GM12878 (cell line): ENCODE data around the gene RAB3B. TPM values are rescaled to one million over a fixed set of nuclear protein-coding genes. Genes with fewer than 3 reads are reported as not detected.
A peak's percentile ranks its signal among the peaks of the same experiment; 100 is the strongest.

Experiments used
- ATAC-seq: fragments of 200-7000 bp; cut with Tn5 transposase; 3 replicates; pipeline ENCODE4 v1.9.1; 2020; ENCODE audit warnings: mild to moderate bottlenecking, moderate library complexity
- BruUV-seq: library from RNA; stranded (reverse); fragments of 400-500 nt; replicated peaks from 2 replicates; lab custom pipeline; 2021; lab: Mats Ljungman, UMichigan
- CTCF ChIA-PET: fragments of 300-600 bp; sonication (Branson Sonifier 250); formaldehyde crosslinking; extraction: SDS; loops from one replicate; lab custom pipeline; 2021; ENCODE audit warnings: inconsistent platforms; lab: Yijun Ruan, JAX
- POLR2A ChIA-PET: fragments of 350-600 bp; formaldehyde crosslinking; extraction: SDS; loops from one replicate; lab custom pipeline; 2021; ENCODE audit warnings: inconsistent platforms; lab: Charles Lee
- RAD21 ChIA-PET: fragments of 300-600 bp; sonication (Branson Sonifier 250); formaldehyde crosslinking; loops from one replicate; lab custom pipeline; 2023; ENCODE audit warnings: antibody characterized with exemption; ENCODE audit not compliant: unreplicated experiment; lab: Charles Lee
- SMC1A ChIA-PET: fragments of 300-600 bp; sonication (Branson Sonifier 250); formaldehyde crosslinking; loops from one replicate; lab custom pipeline; 2023; ENCODE audit not compliant: unreplicated experiment, uncharacterized antibody; lab: Charles Lee
- DNase-seq: peaks from one replicate; pipeline ENCODE4 v3.0.0-alpha.2; 2011; ENCODE audit warnings: low read depth, low spot score
- FAIRE-seq: peaks from 3 replicates; lab custom pipeline; 2011; peaks lifted over from hg19 to GRCh38; lab: Jason Lieb, UNC
- H2AFZ ChIP-seq: 2 replicates; pipeline ENCODE4 v1.6.0; 2011; ENCODE audit warnings: low read depth, low read length, control low read depth; ENCODE audit not compliant: control insufficient read depth
- H3K27ac ChIP-seq: 2 replicates; pipeline ENCODE4 v1.5.1; 2011; ENCODE audit warnings: control low read depth; ENCODE audit not compliant: control insufficient read depth, insufficient read depth
- H3K27me3 ChIP-seq, 2 experiments: replicated peaks in 1 of 2; 2 replicates each; pipeline versions ENCODE4 v1.6.0 to v1.6.1; 2011; ENCODE audit warnings: low read length in 1 of 2; ENCODE audit not compliant: control insufficient read depth in 2 of 2, insufficient read depth in 2 of 2
- H3K36me3 ChIP-seq, 2 experiments: 2 replicates each; pipeline ENCODE4 v1.5.1; 2011; ENCODE audit warnings: low read length in 1 of 2; ENCODE audit not compliant: control insufficient read depth in 2 of 2, insufficient read depth in 2 of 2
- H3K4me1 ChIP-seq: 2 replicates; pipeline ENCODE4 v1.6.1; 2011; ENCODE audit warnings: mild to moderate bottlenecking, low read length, moderate library complexity, mixed read lengths; ENCODE audit not compliant: control insufficient read depth, insufficient read depth
- H3K4me2 ChIP-seq: 2 replicates; pipeline ENCODE4 v1.6.0; 2011; ENCODE audit warnings: control low read depth; ENCODE audit not compliant: control insufficient read depth, insufficient read depth
- H3K4me3 ChIP-seq: fragments of 200-600 bp; sonication (generic); 2 replicates; pipeline ENCODE4 v1.5.1; 2016
- H3K79me2 ChIP-seq: 2 replicates; pipeline ENCODE4 v1.6.0; 2011; ENCODE audit warnings: low read length; ENCODE audit not compliant: control insufficient read depth, insufficient read depth
- H3K9ac ChIP-seq: 2 replicates; pipeline ENCODE4 v1.8.0; 2011; ENCODE audit warnings: low read length, control low read depth, mixed read lengths; ENCODE audit not compliant: control insufficient read depth, insufficient read depth
- H3K9me3 ChIP-seq: replicated peaks from 3 replicates; pipeline ENCODE4 v1.5.1; 2011; ENCODE audit warnings: mild to moderate bottlenecking, low read length; ENCODE audit not compliant: control insufficient read depth, insufficient read depth
- H4K20me1 ChIP-seq: 2 replicates; pipeline ENCODE4 v1.6.0; 2011; ENCODE audit not compliant: control insufficient read depth, insufficient read depth
- BCL11A ChIP-seq: IDR thresholded peaks from 2 replicates; pipeline ENCODE4 v1.6.1; 2011; ENCODE audit warnings: low read depth, low read length
- CEBPB ChIP-seq, 2 experiments: fragments of 150-350 bp in 1 of 2; IDR thresholded peaks; 2 replicates each; pipeline ENCODE4 v1.6.1; 2012 to 2014; ENCODE audit warnings: low read depth in 2 of 2, low read length in 2 of 2, borderline replicate concordance in 1 of 2, inconsistent platforms in 1 of 2
- CTCF ChIP-seq, 3 experiments: IDR thresholded peaks in 2 of 3; conservative IDR thresholded peaks in 1 of 3; 2 replicates each; pipeline ENCODE4 v1.5.1; 2011; ENCODE audit warnings: low read depth in 3 of 3, low read length in 3 of 3, mild to moderate bottlenecking in 3 of 3, control low read depth in 2 of 3, moderate library complexity in 2 of 3, inconsistent platforms in 1 of 3, mixed read lengths in 1 of 3; ENCODE audit not compliant: control insufficient read depth in 2 of 3, insufficient read depth in 1 of 3; ENCODE audit errors: extremely low read depth in 1 of 3
- FOXK2 ChIP-seq: fragments of 450-650 bp; IDR thresholded peaks from 2 replicates; pipeline ENCODE4 v1.6.1; 2017; ENCODE audit warnings: mild to moderate bottlenecking, moderate library complexity
- IKZF1 ChIP-seq: fragments of 450-650 bp; conservative IDR thresholded peaks from 2 replicates; pipeline ENCODE4 v1.6.1; 2017; ENCODE audit warnings: antibody characterized with exemption, mild to moderate bottlenecking
- MEF2A ChIP-seq: IDR thresholded peaks from 2 replicates; pipeline ENCODE4 v1.6.1; 2011; ENCODE audit warnings: low read depth, mild to moderate bottlenecking, low read length, moderate library complexity; ENCODE audit not compliant: insufficient read depth
- MEF2B ChIP-seq: fragments of 450-650 bp; IDR thresholded peaks from 2 replicates; pipeline ENCODE4 v1.6.1; 2018; ENCODE audit warnings: mild to moderate bottlenecking, moderate library complexity; ENCODE audit not compliant: partially characterized antibody, poor library complexity, severe bottlenecking
- NFIC ChIP-seq: IDR thresholded peaks from 2 replicates; pipeline ENCODE4 v1.6.1; 2012; ENCODE audit warnings: low read depth, mild to moderate bottlenecking, inconsistent platforms, low read length, moderate library complexity
- RAD51 ChIP-seq: fragments of 450-650 bp; IDR thresholded peaks from 2 replicates; pipeline ENCODE4 v1.6.1; 2016; ENCODE audit warnings: moderate library complexity, mild to moderate bottlenecking, inconsistent platforms
- RUNX3 ChIP-seq: IDR thresholded peaks from 2 replicates; pipeline ENCODE4 v1.6.1; 2012; ENCODE audit warnings: low read length, inconsistent platforms
- SP1 ChIP-seq: IDR thresholded peaks from one replicate; pipeline ENCODE4 v1.6.1; 2011; ENCODE audit warnings: low read depth, low read length
- STAT1 ChIP-seq: fragments of 450-650 bp; conservative IDR thresholded peaks from 2 replicates; pipeline ENCODE4 v1.6.1; 2014; ENCODE audit warnings: antibody characterized with exemption, mild to moderate bottlenecking
- TAF1 ChIP-seq: IDR thresholded peaks from 2 replicates; pipeline ENCODE4 v1.6.1; 2011; ENCODE audit warnings: mild to moderate bottlenecking, low read depth, low read length, borderline replicate concordance
- YBX1 ChIP-seq: fragments of 450-650 bp; IDR thresholded peaks from 2 replicates; pipeline ENCODE4 v1.6.1; 2016; ENCODE audit warnings: antibody characterized with exemption
- WGBS: methylation state at CpG from one replicate; pipeline ENCODE4 v1.1.6; 2016; ENCODE audit warnings: low lambda C conversion rate; ENCODE audit not compliant: insufficient replicate concordance, insufficient coverage; ENCODE audit errors: missing lambda C conversion rate; 5-methylcytosine and 5-hydroxymethylcytosine counted together
- in situ Hi-C: fragments of 300-500 bp; cut with MboI; formaldehyde crosslinking; loops from 9 replicates; pipeline ENCODE4 v1.14.3; 2018; ENCODE audit warnings: mixed read lengths
- intact Hi-C: fragments of 100-400 bp; cut with micrococcal nuclease; formaldehyde crosslinking; loops from one replicate; pipeline ENCODE4 v1.14.2; 2022; ENCODE audit not compliant: unreplicated experiment
- polyA plus RNA-seq, 11 experiments: library from polyadenylated mRNA; depleted of rRNA in 4 of 11; unstranded in 6 of 11; stranded (reverse) in 5 of 11; fragments of >200 nt; fragmentation: Nextera tagmentation in 4 of 11; fragmentation: Illumina TruSeq in 1 of 11; extraction: Ambion mirVana in 4 of 11; extraction: Trizol in 1 of 11; gene quantifications; 1 replicate in 1 of 11; 2 replicates in 10 of 11; pipeline versions ENCODE4 v1.2.1 to v1.2.3, GENCODE V29; 2011 to 2016; ENCODE audit warnings: inconsistent platforms in 2 of 11, missing spikeins in 2 of 11, low read depth in 1 of 11
- total RNA-seq, 4 experiments: library from RNA; depleted of rRNA in 3 of 4; stranded (reverse); fragments of >200 nt in 3 of 4; fragmentation: Illumina TruSeq in 1 of 4; extraction: Trizol in 1 of 4; gene quantifications; 2 replicates each; pipeline versions ENCODE4 v1.2.1 to v1.2.3, GENCODE V29; 2013 to 2021

The RAB3B gene
- total and polyA plus RNA-seq, 10 of the 15 experiments (the other 5 are each of a cell fraction or from before 2014, with no cell fraction given): 0.05 to 0.32 (median 0.24) TPM

GRCh38 chr1:51877434-51878307 lies 112.8 kb downstream of the RAB3B start:
- POLR2A ChIA-PET: interaction anchor here (0.8 to 4.7 kb wide), 3 partner anchors 8 to 14 kb away, joined by 3 to 31 read pairs (median 14); no protein-coding TSS in a partner anchor
- no peak for DNase-seq

GRCh38 chr1:51875836-51876235 lies 114.7 kb downstream of the RAB3B start:
- H3K9me3 ChIP-seq: no peaks in the 10 kb centered on the region; the same call in 2 of the 3 replicates
- peak overlapping the region; percentile 41 for H3K4me3 ChIP-seq
- no peak for ATAC-seq
- no peak overlapping the region for H3K9ac ChIP-seq
- H3K4me2 ChIP-seq: peak overlapping the region; percentile 69
- no peaks in the 10 kb centered on the region for H4K20me1 ChIP-seq
- no peak overlapping the region for H2AFZ ChIP-seq
- no peaks in the 10 kb centered on the region for H3K27me3 ChIP-seq
- SMC1A ChIA-PET: interaction anchor here (1.0 to 3.4 kb wide), 11 partner anchors 8 to 180 kb away, joined by 3 to 18 read pairs (median 3); no protein-coding TSS in a partner anchor
- FAIRE-seq: no peak
- BruUV-seq: no TSS peak
- RAD21 ChIA-PET: interaction anchor here (0.9 to 1.8 kb wide), 4 partner anchors 11 to 68 kb away, joined by 3 to 6 read pairs (median 4); no protein-coding TSS in a partner anchor
- peaks cover 13% of the 10 kb centered on the region for H3K4me1 ChIP-seq
- H3K79me2 ChIP-seq: peaks cover 67% of the 10 kb centered on the region
- POLR2A ChIA-PET: interaction anchor here (4.7 kb wide), 1 partner anchor 12 kb away, joined by 31 read pairs; no protein-coding TSS in a partner anchor
- intact Hi-C loops: no loop called here
- CTCF ChIA-PET: interaction anchor here (1.8 to 1.9 kb wide), 2 partner anchors 10 to 107 kb away, joined by 5 to 8 read pairs; no protein-coding TSS in a partner anchor
- H3K27ac ChIP-seq: no peak overlapping the region
- no peak for DNase-seq
- in situ Hi-C loops: no loop called here
- peaks cover 0 to 11% of the 10 kb centered on the region in 2 experiments; a peak in 2 of 4 replicates for H3K36me3 ChIP-seq
- no peak for TF ChIP-seq CEBPB (IDR thresholded peaks at IDR 0.05; ENCODE audit: borderline replicate concordance in 1 of 2, low read depth in 2 of 2, low read length in 2 of 2)
- no peak for TF ChIP-seq MEF2A
- TF ChIP-seq RAD51: no peak
- TF ChIP-seq CTCF (IDR thresholded peaks at IDR 0.05 in 2 of 3, conservative IDR thresholded peaks at IDR 0.05 in 1 of 3; ENCODE audit: control insufficient read depth in 2 of 3, extremely low read depth in 1 of 3, insufficient read depth in 1 of 3, low read depth in 3 of 3, low read length in 3 of 3): no peak
- no peak for TF ChIP-seq SP1
- no peak for TF ChIP-seq TAF1
- TF ChIP-seq STAT1: no peak
- no peak for TF ChIP-seq MEF2B
- TF ChIP-seq NFIC: no peak
- TF ChIP-seq RUNX3: no peak

More at GRCh38 chr1:51877434-51878307, 112.8 kb downstream of the RAB3B start:
- BruUV-seq: no TSS peak
- ChIA-PET CTCF (interaction anchor here (1.2 to 1.9 kb wide), 3 partner anchors 11 to 109 kb away, joined by 3 to 8 read pairs (median 5); no protein-coding TSS in a partner anchor), RAD21 (interaction anchor here (0.7 to 1.8 kb wide), 3 partner anchors 17 to 156 kb away, joined by 3 to 4 read pairs (median 3); partner anchors contain the start of gene KTI12), SMC1A (interaction anchor here (0.6 to 3.4 kb wide), 6 partner anchors 10 to 88 kb away, joined by 3 to 18 read pairs (median 5); no protein-coding TSS in a partner anchor)
- TF ChIP-seq YBX1 (0 out of 2 replicates have a peak, but pooled peaks have one; percentile 12), FOXK2 (no peak), BCL11A (no peak), IKZF1 (0 out of 2 replicates have a peak, but pooled peaks have one; percentile 49)
- H3K4me1 ChIP-seq: peaks cover 5% of the 10 kb centered on the region
- H4K20me1 ChIP-seq: no peaks in the 10 kb centered on the region
- H3K4me2 ChIP-seq: peak overlapping the region; percentile 81
- no peaks in the 10 kb centered on the region for H3K27me3 ChIP-seq
- FAIRE-seq (peak; percentile 38), ATAC-seq (peak; percentile 14)
- peaks cover 55% of the 10 kb centered on the region for H3K79me2 ChIP-seq
- WGBS: 9% methylated on average over 21 of the region's 21 CpGs
- H3K4me3 ChIP-seq: peak overlapping the region; percentile 90
- intact Hi-C loops (no loop called here), in situ Hi-C loops (no loop called here)
- H3K9me3 ChIP-seq: no peaks in the 10 kb centered on the region; the same call in 2 of the 3 replicates
- H2AFZ ChIP-seq: peak overlapping the region; percentile 82
- peaks cover 0 to 11% of the 10 kb centered on the region in 2 experiments; a peak in 2 of 4 replicates for H3K36me3 ChIP-seq
- peak overlapping the region; percentile 99 for H3K9ac ChIP-seq
- peak overlapping the region; percentile 96 for H3K27ac ChIP-seq
